ENCODE results near the gene ELFN1. TPM values are rescaled to one million over a fixed set of nuclear protein-coding genes. Genes with fewer than 3 reads are reported as not detected.

ELFN1 gene
- polyA plus RNA-seq, 1 donor: 9.3 TPM

GRCh38 chr7:1675673-1676549 is 5.8 kb downstream of the ELFN1 start:
- DNase-seq: no peak

GRCh38 chr7:1676550-1677078 is 6.5 kb downstream of the ELFN1 start:
- no peak for DNase-seq

GRCh38 chr7:1677206-1678080 is 7.4 kb downstream of the ELFN1 start:
- no peak for DNase-seq

- no peak for DNase-seq
Measured at GRCh38 chr7:1678081-1678543, 8.0 kb downstream of the ELFN1 start.

GRCh38 chr7:1678571-1679325 is 8.7 kb downstream of the ELFN1 start:
- no peak for DNase-seq

- DNase-seq: no peak
Measured at GRCh38 chr7:1679326-1679965, 9.4 kb downstream of the ELFN1 start.

GRCh38 chr7:1679966-1680730 is 10.1 kb downstream of the ELFN1 start:
- DNase-seq: no peak

- DNase-seq: no peak
Measured at GRCh38 chr7:1681581-1681980, 11.5 kb downstream of the ELFN1 start.

- no peak for DNase-seq
Measured at GRCh38 chr7:1685000-1685624, 15.0 kb downstream of the ELFN1 start.

GRCh38 chr7:1688542-1688941 is 18.5 kb downstream of the ELFN1 start:
- no peak for DNase-seq

GRCh38 chr7:1689311-1689710 is 19.2 kb downstream of the ELFN1 start:
- DNase-seq: no peak

- DNase-seq: no peak
Measured at GRCh38 chr7:1690359-1690958, 20.4 kb downstream of the ELFN1 start.

GRCh38 chr7:1691096-1691495 is 21.0 kb downstream of the ELFN1 start:
- DNase-seq: no peak

- DNase-seq: peak; percentile 85
Measured at GRCh38 chr7:1691601-1692514, 21.8 kb downstream of the ELFN1 start.

GRCh38 chr7:1692515-1693418 is 22.7 kb downstream of the ELFN1 start:
- DNase-seq: no peak

- no peak for DNase-seq
Measured at GRCh38 chr7:1693419-1693990, 23.4 kb downstream of the ELFN1 start.

GRCh38 chr7:1693991-1694524 is 24.0 kb downstream of the ELFN1 start:
- DNase-seq: peak; percentile 82
